Choroid plexus epithelial cell (primary cell): ENCODE data around the gene MCM9.

Experiments
- DNase-seq: peaks from one replicate; pipeline ENCODE4 v3.0.0-alpha.2; 2010; ENCODE audit warnings: low read depth
- H3K4me3 ChIP-seq: 2 replicates; pipeline ENCODE4 v1.5.1; 2011; ENCODE audit warnings: low read depth, mild to moderate bottlenecking, control low read depth, low read length, moderate library complexity
- TF ChIP-seq, protein P1 (sequence below): conservative IDR thresholded peaks from 2 replicates; pipeline ENCODE4 v1.5.1; 2011; ENCODE audit warnings: low read depth, mild to moderate bottlenecking, control low read depth, inconsistent platforms, low read length, moderate library complexity

MCM9 gene

DNA sequence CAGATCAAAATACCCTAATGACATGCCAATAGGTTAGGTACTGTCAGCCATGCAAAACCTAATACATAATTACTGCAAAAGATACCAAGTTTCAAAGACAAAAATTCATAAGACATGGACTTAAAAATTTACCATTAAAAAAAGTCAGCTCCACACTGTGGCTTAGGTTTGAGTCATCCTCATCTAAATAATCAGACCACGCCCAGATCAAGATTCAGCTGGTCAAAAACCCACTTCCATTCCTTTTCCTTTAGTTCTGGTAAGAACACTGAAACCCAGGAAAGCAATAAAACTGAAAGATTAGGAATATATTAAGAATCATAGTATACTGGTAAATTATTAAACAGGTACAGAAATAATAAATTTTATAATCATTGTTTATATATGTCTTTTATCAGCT, 122.0 kb downstream of the MCM9 start:
- DNase-seq: no peak
- TF ChIP-seq, protein P1, sequence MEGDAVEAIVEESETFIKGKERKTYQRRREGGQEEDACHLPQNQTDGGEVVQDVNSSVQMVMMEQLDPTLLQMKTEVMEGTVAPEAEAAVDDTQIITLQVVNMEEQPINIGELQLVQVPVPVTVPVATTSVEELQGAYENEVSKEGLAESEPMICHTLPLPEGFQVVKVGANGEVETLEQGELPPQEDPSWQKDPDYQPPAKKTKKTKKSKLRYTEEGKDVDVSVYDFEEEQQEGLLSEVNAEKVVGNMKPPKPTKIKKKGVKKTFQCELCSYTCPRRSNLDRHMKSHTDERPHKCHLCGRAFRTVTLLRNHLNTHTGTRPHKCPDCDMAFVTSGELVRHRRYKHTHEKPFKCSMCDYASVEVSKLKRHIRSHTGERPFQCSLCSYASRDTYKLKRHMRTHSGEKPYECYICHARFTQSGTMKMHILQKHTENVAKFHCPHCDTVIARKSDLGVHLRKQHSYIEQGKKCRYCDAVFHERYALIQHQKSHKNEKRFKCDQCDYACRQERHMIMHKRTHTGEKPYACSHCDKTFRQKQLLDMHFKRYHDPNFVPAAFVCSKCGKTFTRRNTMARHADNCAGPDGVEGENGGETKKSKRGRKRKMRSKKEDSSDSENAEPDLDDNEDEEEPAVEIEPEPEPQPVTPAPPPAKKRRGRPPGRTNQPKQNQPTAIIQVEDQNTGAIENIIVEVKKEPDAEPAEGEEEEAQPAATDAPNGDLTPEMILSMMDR: no peak
- no peak overlapping the region for H3K4me3 ChIP-seq

- DNase-seq: no peak
- TF ChIP-seq, protein P1: no peak
- no peak overlapping the region for H3K4me3 ChIP-seq
Measured at GRCh38 chr6:118810420-118811027, 124.4 kb downstream of the MCM9 start.

- DNase-seq: no peak
- TF ChIP-seq, protein P1: no peak
- no peak overlapping the region for H3K4me3 ChIP-seq
Measured at GRCh38 chr6:118808793-118809638, 125.9 kb downstream of the MCM9 start.

DNA sequence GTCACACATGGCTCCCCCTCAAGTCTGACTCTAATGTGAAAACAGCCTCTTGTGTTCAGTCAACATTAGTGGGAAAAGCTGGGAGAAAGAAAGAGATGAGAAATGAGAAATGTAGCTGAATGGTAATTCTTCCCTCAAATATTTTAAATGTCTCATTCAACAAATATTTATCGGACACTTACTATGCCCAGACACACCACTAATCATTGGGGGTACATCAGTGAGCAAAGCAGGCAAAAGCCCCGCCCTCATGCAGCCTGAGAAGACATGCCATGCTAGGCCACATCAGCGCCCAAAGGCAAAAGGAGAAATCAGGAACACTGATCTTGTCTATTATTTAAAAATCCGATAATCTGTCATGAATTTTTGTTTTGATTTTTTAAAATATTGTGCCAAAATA, 130.9 kb downstream of the MCM9 start:
- TF ChIP-seq, protein P1: no peak
- no peak for DNase-seq

DNA sequence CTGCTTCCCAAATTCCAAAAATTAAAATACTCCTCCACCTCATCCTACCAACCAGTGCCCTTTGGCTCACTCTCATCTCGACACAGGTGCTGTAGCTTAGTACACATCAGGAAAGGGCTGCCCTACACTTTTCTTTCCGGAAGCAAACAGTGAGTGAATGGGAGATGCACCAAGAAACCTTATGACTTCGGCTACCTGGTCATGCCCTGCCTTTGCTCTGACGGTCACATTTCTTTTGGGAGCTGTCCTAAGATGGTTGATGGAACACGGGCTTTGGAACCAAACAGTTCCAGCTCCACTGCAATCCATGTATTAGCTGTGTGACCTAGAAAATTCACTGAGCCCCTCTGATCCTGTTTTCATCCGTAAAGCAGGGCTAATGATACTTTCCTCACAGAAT, 133.7 kb downstream of the MCM9 start:
- TF ChIP-seq, protein P1: no peak
- DNase-seq: no peak

More for the DNA sequence above, 130.9 kb downstream of the MCM9 start:
- H3K4me3 ChIP-seq: no peak overlapping the region

GRCh38 chr6:118800394-118801071, 134.4 kb downstream of the MCM9 start:
- DNase-seq: peak; percentile 95
- TF ChIP-seq, protein P1: peak; percentile 93
- no peak overlapping the region for H3K4me3 ChIP-seq

More for the DNA sequence above, 133.7 kb downstream of the MCM9 start:
- no peak overlapping the region for H3K4me3 ChIP-seq
